B cell (primary cell): ENCODE results near the gene LIPC. TPM values are rescaled to one million over a fixed set of nuclear protein-coding genes. Genes with fewer than 3 reads are reported as not detected.

Experiments
- ATAC-seq: fragments of 200-7000 bp; cut with Tn5 transposase; one replicate; pipeline ENCODE4 v1.10.0; 2021; ENCODE audit warnings: low read depth, mild to moderate bottlenecking, moderate number of reproducible peaks, moderate library complexity
- CTCF ChIA-PET: fragments of 350-600 bp; sonication (Branson Sonifier 250); formaldehyde crosslinking; loops from one replicate; lab custom pipeline; 2021; ENCODE audit warnings: antibody characterized with exemption, inconsistent platforms; lab: Charles Lee
- POLR2A ChIA-PET: fragments of 350-600 bp; sonication (Branson Sonifier 250); formaldehyde crosslinking; loops from one replicate; lab custom pipeline; 2021; ENCODE audit warnings: antibody characterized with exemption; lab: Charles Lee
- DNase-seq: peaks from one replicate; pipeline ENCODE4 v3.0.0; 2013
- H2AFZ ChIP-seq: 2 replicates; pipeline ENCODE4 v1.6.1; 2012; ENCODE audit warnings: mild to moderate bottlenecking, low read depth, low read length; ENCODE audit not compliant: insufficient read depth, poor library complexity, severe bottlenecking
- H3K27ac ChIP-seq, 2 donors: 1 replicate in 1 of 2; 2 replicates in 1 of 2; pipeline ENCODE4 v1.5.1; 2012 to 2013; ENCODE audit warnings: low read length in 2 of 2, mild to moderate bottlenecking in 2 of 2, moderate library complexity in 1 of 2
- H3K27me3 ChIP-seq, 4 experiments: fragments of 200-600 bp in 1 of 4; sonication (generic) in 1 of 4; replicated peaks in 1 of 4; 1 replicate in 2 of 4; 2 replicates in 2 of 4; pipeline versions ENCODE4 v1.6.1 to v1.7.0; 2013 to 2016; ENCODE audit warnings: low read length in 3 of 4, mild to moderate bottlenecking in 2 of 4, mixed read lengths in 1 of 4, moderate library complexity in 1 of 4; ENCODE audit not compliant: insufficient read depth in 4 of 4, control insufficient read depth in 3 of 4; ENCODE audit errors: control extremely low read depth in 1 of 4
- H3K36me3 ChIP-seq, 2 experiments: replicated peaks in 1 of 2; 1 replicate in 1 of 2; 2 replicates in 1 of 2; pipeline versions ENCODE4 v1.6.1 to v1.7.1; 2013; ENCODE audit warnings: low read length in 1 of 2; ENCODE audit not compliant: insufficient read depth in 2 of 2, control insufficient read depth in 1 of 2; ENCODE audit errors: control extremely low read depth in 1 of 2, extremely low read depth in 1 of 2
- H3K4me1 ChIP-seq, 2 donors: fragments of 200-600 bp in 1 of 2; sonication (generic) in 1 of 2; 1 replicate in 1 of 2; 2 replicates in 1 of 2; pipeline versions ENCODE4 v1.5.1 to v1.6.1; 2013 to 2017; ENCODE audit warnings: low read length in 2 of 2; ENCODE audit not compliant: control insufficient read depth in 2 of 2, insufficient read depth in 2 of 2
- H3K4me2 ChIP-seq: replicated peaks from 2 replicates; pipeline ENCODE3; 2012; ENCODE audit warnings: mild to moderate bottlenecking, low read depth, low read length; ENCODE audit not compliant: poor library complexity, severe bottlenecking
- H3K4me3 ChIP-seq, 5 experiments: fragments of 200-600 bp in 1 of 5; sonication (generic) in 1 of 5; 1 replicate in 3 of 5; 2 replicates in 2 of 5; pipeline versions ENCODE4 v1.5.1 to v1.7.0; 2011 to 2016; ENCODE audit warnings: low read length in 4 of 5, mild to moderate bottlenecking in 4 of 5, low read depth in 2 of 5, control low read depth in 1 of 5, moderate library complexity in 1 of 5; ENCODE audit not compliant: insufficient read depth in 1 of 5; ENCODE audit errors: control extremely low read depth in 1 of 5, extremely low read depth in 1 of 5
- H3K79me2 ChIP-seq: fragments of 200-600 bp; sonication (generic); one replicate; pipeline ENCODE4 v1.6.0; 2016; ENCODE audit warnings: low read length; ENCODE audit not compliant: control insufficient read depth, insufficient read depth
- H3K9ac ChIP-seq: fragments of 200-600 bp; sonication (generic); 2 replicates; pipeline ENCODE4 v1.6.1; 2017; ENCODE audit warnings: mild to moderate bottlenecking, low read length, moderate library complexity
- H3K9me3 ChIP-seq, 3 donors: one replicate each; pipeline versions ENCODE4 v1.6.1 to v1.7.1; 2013; ENCODE audit warnings: low read length in 2 of 3; ENCODE audit not compliant: control insufficient read depth in 2 of 3, insufficient read depth in 1 of 3; ENCODE audit errors: control extremely low read depth in 1 of 3
- H4K20me1 ChIP-seq: 2 replicates; pipeline ENCODE4 v1.6.0; 2012; ENCODE audit warnings: mild to moderate bottlenecking, low read length; ENCODE audit not compliant: insufficient read depth, control insufficient read depth, poor library complexity, severe bottlenecking
- H3K27ac Mint-ChIP-seq: one replicate; pipeline ENCODE4 v1.8.0; 2021; ENCODE audit warnings: mixed read lengths
- H3K27me3 Mint-ChIP-seq: one replicate; pipeline ENCODE4 v1.8.0; 2021; ENCODE audit warnings: mixed read lengths
- H3K4me1 Mint-ChIP-seq: one replicate; pipeline ENCODE4 v1.8.0; 2021; ENCODE audit warnings: mixed read lengths
- H3K4me3 Mint-ChIP-seq: one replicate; pipeline ENCODE4 v1.8.0; 2021; ENCODE audit warnings: mixed read lengths
- H3K9me3 Mint-ChIP-seq: one replicate; pipeline ENCODE4 v1.8.0; 2022; ENCODE audit warnings: mixed read lengths; ENCODE audit not compliant: insufficient read depth
- EZH2 ChIP-seq: IDR thresholded peaks from 2 replicates; pipeline ENCODE4 v1.6.1; 2012; ENCODE audit warnings: borderline replicate concordance, low read depth, mild to moderate bottlenecking, moderate library complexity, low read length; ENCODE audit not compliant: insufficient read depth, poor library complexity, severe bottlenecking
- WGBS: methylation state at CpG from one replicate; pipeline ENCODE4 v1.1.5; 2013; ENCODE audit warnings: missing lambda C conversion rate; ENCODE audit not compliant: insufficient coverage; 5-methylcytosine and 5-hydroxymethylcytosine counted together
- intact Hi-C: fragments of 100-400 bp; cut with micrococcal nuclease; formaldehyde crosslinking; loops from one replicate; pipeline ENCODE4 v1.10.0; 2022
- polyA plus RNA-seq: library from polyadenylated mRNA; depleted of rRNA; stranded (reverse); fragments of >200 nt; gene quantifications from 2 replicates; pipeline ENCODE4 v1.2.3, GENCODE V29; 2012
- total RNA-seq, 2 donors: library from RNA; stranded (reverse); fragments of 120-200 nt in 1 of 2; gene quantifications; 1 replicate in 1 of 2; 2 replicates in 1 of 2; pipeline versions ENCODE4 v1.2.3 to v1.2.4, GENCODE V29; 2013 to 2022
- TF ChIP-seq, protein P1 (sequence below): fragments of 200-600 bp; IDR thresholded peaks from one replicate; pipeline ENCODE4 v1.8.0; 2022; ENCODE audit warnings: antibody characterized with exemption, mild to moderate bottlenecking

The LIPC gene
- total and polyA plus RNA-seq, 2 donors (not counting 1 experiment from before 2014, with no cell fraction given) = not detected

DNA sequence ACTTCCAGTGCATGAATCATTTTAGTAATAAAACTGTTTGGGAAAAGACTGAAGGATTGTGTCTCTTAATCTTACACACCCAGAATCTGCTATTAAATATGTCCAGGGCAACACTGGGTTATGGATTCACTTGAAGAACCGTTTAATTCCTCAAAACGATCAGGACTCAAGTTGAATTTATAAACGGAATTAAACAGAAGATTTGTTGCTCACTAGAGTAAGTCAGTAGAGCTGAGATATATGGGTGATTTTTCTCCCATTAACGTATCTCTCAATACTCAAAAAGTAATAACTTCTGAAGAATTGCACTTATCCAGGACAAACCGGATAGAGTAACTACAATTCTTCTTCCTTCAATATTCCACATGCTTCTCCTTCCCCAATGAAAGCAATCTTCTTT is 41.1 kb upstream of the LIPC start:
- WGBS = no CpG with 5 or more reads among the region's 5 CpGs
- Histone ChIP-seq H3K4me2 (no peak overlapping the region), H2AFZ (no peak overlapping the region), H3K27ac (no peak overlapping the region), H3K9me3 (no peaks in the 10 kb centered on the region), H3K4me1 (no peaks in the 10 kb centered on the region), H3K79me2 (no peaks in the 10 kb centered on the region), H3K4me3 (no peak overlapping the region), H3K36me3 (no peaks in the 10 kb centered on the region), H3K27me3 (no peaks in the 10 kb centered on the region), H4K20me1 (no peaks in the 10 kb centered on the region), H3K9ac (no peak overlapping the region)
- ATAC-seq (no peak), DNase-seq (no peak)
- Mint-ChIP-seq H3K4me1 (no peaks in the 10 kb centered on the region), H3K4me3 (no peak overlapping the region), H3K9me3 (no peaks in the 10 kb centered on the region), H3K27me3 (peaks cover 6% of the 10 kb centered on the region), H3K27ac (no peak overlapping the region)
- no peak for TF ChIP-seq EZH2
- TF ChIP-seq, protein P1, sequence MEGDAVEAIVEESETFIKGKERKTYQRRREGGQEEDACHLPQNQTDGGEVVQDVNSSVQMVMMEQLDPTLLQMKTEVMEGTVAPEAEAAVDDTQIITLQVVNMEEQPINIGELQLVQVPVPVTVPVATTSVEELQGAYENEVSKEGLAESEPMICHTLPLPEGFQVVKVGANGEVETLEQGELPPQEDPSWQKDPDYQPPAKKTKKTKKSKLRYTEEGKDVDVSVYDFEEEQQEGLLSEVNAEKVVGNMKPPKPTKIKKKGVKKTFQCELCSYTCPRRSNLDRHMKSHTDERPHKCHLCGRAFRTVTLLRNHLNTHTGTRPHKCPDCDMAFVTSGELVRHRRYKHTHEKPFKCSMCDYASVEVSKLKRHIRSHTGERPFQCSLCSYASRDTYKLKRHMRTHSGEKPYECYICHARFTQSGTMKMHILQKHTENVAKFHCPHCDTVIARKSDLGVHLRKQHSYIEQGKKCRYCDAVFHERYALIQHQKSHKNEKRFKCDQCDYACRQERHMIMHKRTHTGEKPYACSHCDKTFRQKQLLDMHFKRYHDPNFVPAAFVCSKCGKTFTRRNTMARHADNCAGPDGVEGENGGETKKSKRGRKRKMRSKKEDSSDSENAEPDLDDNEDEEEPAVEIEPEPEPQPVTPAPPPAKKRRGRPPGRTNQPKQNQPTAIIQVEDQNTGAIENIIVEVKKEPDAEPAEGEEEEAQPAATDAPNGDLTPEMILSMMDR = no peak
- intact Hi-C loops = no loop called here
- CTCF ChIA-PET = no interaction called here
- POLR2A ChIA-PET = no interaction called here

DNA sequence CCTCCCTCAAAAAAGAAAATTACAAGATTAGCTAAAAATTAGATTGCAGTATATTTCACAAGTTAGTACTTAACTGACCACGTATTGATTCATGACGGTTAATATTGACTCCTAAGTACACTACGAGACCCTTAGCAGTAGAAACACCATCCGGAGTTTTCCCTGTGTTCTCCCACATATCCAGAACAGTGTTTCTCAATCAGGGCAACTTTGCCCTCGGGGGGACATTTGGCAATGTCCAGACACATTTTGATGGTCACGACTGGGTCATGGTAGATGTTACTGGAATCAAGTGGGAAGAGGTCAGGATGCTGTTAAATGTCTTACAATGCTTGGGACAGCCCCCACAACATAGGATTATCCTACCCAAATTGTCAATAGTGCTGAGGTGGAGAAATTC is 40.7 kb upstream of the LIPC start:
- Mint-ChIP-seq H3K4me1 (no peaks in the 10 kb centered on the region), H3K9me3 (no peaks in the 10 kb centered on the region)
- POLR2A ChIA-PET = no interaction called here

More for the DNA sequence above, 40.7 kb upstream of the LIPC start:
- Histone ChIP-seq H2AFZ (no peak overlapping the region), H3K27ac (no peak overlapping the region), H4K20me1 (no peaks in the 10 kb centered on the region), H3K79me2 (no peaks in the 10 kb centered on the region), H3K4me2 (no peak overlapping the region), H3K9me3 (no peaks in the 10 kb centered on the region), H3K4me1 (no peaks in the 10 kb centered on the region), H3K9ac (no peak overlapping the region), H3K27me3 (no peaks in the 10 kb centered on the region), H3K4me3 (no peak overlapping the region), H3K36me3 (no peaks in the 10 kb centered on the region)
- H3K27me3 Mint-ChIP-seq = peaks cover 6% of the 10 kb centered on the region
- TF ChIP-seq EZH2 = no peak
- TF ChIP-seq, protein P1 = no peak
- H3K27ac Mint-ChIP-seq = no peak overlapping the region
- ATAC-seq = no peak
- CTCF ChIA-PET = no interaction called here
- intact Hi-C loops = no loop called here
- no peak overlapping the region for H3K4me3 Mint-ChIP-seq
- 60% methylated on average over 2 of the region's 6 CpGs for WGBS
- no peak for DNase-seq
